RWPE2 (cell line): ENCODE measurements around the gene SCAMP2.

Experiments used
- ATAC-seq: fragments of 200-7000 bp; cut with Tn5 transposase; 3 replicates; pipeline ENCODE4 v1.9.1; 2021; ENCODE audit warnings: low read depth
- DNase-seq: peaks from one replicate; pipeline ENCODE4 v3.0.0-alpha.2; 2020; ENCODE audit warnings: low spot score
- H3K27ac ChIP-seq: fragments of 450-650 bp; 2 replicates; pipeline ENCODE4 v1.5.1; 2017; ENCODE audit warnings: mild to moderate bottlenecking; ENCODE audit not compliant: poor library complexity, severe bottlenecking
- H3K27me3 ChIP-seq: fragments of 250-450 bp; sonication (Bioruptor Pico); 2 replicates; pipeline ENCODE4 v1.5.1; 2021; ENCODE audit warnings: mild to moderate bottlenecking, moderate library complexity; ENCODE audit not compliant: insufficient read depth, poor library complexity, severe bottlenecking
- H3K36me3 ChIP-seq: fragments of 250-450 bp; sonication (Bioruptor Pico); 2 replicates; pipeline ENCODE4 v1.5.1; 2020; ENCODE audit warnings: low read depth, mild to moderate bottlenecking, moderate library complexity
- H3K4me1 ChIP-seq: fragments of 250-450 bp; sonication (Bioruptor Pico); 2 replicates; pipeline ENCODE4 v1.5.1; 2021; ENCODE audit warnings: mild to moderate bottlenecking, moderate library complexity; ENCODE audit not compliant: insufficient read depth, poor library complexity, severe bottlenecking
- H3K4me3 ChIP-seq: fragments of 250-450 bp; sonication (Bioruptor Pico); 2 replicates; pipeline ENCODE4 v1.5.1; 2021; ENCODE audit warnings: mild to moderate bottlenecking, moderate library complexity; ENCODE audit not compliant: severe bottlenecking
- H3K9me3 ChIP-seq: fragments of 250-450 bp; sonication (Bioruptor Pico); 2 replicates; pipeline ENCODE4 v1.5.1; 2021; ENCODE audit warnings: mild to moderate bottlenecking, moderate library complexity; ENCODE audit not compliant: severe bottlenecking
- CTCF ChIP-seq: fragments of 450-650 bp; IDR thresholded peaks from one replicate; pipeline ENCODE4 v1.5.1; 2017; ENCODE audit warnings: mild to moderate bottlenecking, moderate library complexity; ENCODE audit not compliant: poor library complexity, severe bottlenecking

Gene SCAMP2

GRCh38 chr15:74809956-74810355 is 63.2 kb downstream of the SCAMP2 start:
- Histone ChIP-seq H3K9me3 (no peaks in the 10 kb centered on the region), H3K4me3 (no peak overlapping the region), H3K36me3 (no peaks in the 10 kb centered on the region), H3K27ac (peak overlapping the region; percentile 27), H3K27me3 (no peaks in the 10 kb centered on the region), H3K4me1 (peaks cover 21% of the 10 kb centered on the region)
- peak; percentile 43 for ATAC-seq
- no peak for DNase-seq
- TF ChIP-seq CTCF = no peak

GRCh38 chr15:74809242-74809641 is 63.9 kb downstream of the SCAMP2 start:
- H3K9me3 ChIP-seq = no peaks in the 10 kb centered on the region
- H3K4me1 ChIP-seq = peaks cover 21% of the 10 kb centered on the region
- H3K36me3 ChIP-seq = no peaks in the 10 kb centered on the region; the same call in 1 of the 2 replicates
- no peak overlapping the region for H3K4me3 ChIP-seq
- ATAC-seq (no peak), DNase-seq (no peak)
- H3K27me3 ChIP-seq = no peaks in the 10 kb centered on the region
- no peak for TF ChIP-seq CTCF
- H3K27ac ChIP-seq = peak overlapping the region; percentile 31

DNA sequence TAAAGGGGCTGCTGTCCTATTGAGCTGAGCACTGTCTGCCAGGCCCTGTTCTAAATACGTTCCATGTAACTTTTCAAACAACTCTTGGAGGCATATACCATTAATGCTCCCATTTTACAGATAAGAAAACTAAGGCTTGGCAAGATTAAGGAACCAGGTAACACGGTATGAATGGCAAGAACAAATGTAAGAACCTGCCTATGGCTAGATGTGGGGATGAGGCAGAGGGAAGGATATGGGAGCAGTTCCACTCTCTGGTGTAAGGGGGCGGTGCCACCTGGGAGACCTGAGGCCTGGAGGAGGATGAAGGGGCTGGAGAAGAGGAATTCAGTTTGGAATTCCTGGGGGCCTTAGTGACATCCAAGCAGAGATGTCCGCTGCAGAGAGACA is 64.3 kb downstream of the SCAMP2 start:
- no peak for TF ChIP-seq CTCF
- no peak for DNase-seq
- H3K4me1 ChIP-seq = peaks cover 21% of the 10 kb centered on the region
- H3K4me3 ChIP-seq = no peak overlapping the region
- no peaks in the 10 kb centered on the region for H3K9me3 ChIP-seq
- H3K27ac ChIP-seq = peak overlapping the region; percentile 31
- ATAC-seq = no peak
- H3K36me3 ChIP-seq = peaks cover 4% of the 10 kb centered on the region; the same call in 1 of the 2 replicates
- H3K27me3 ChIP-seq = no peaks in the 10 kb centered on the region

DNA sequence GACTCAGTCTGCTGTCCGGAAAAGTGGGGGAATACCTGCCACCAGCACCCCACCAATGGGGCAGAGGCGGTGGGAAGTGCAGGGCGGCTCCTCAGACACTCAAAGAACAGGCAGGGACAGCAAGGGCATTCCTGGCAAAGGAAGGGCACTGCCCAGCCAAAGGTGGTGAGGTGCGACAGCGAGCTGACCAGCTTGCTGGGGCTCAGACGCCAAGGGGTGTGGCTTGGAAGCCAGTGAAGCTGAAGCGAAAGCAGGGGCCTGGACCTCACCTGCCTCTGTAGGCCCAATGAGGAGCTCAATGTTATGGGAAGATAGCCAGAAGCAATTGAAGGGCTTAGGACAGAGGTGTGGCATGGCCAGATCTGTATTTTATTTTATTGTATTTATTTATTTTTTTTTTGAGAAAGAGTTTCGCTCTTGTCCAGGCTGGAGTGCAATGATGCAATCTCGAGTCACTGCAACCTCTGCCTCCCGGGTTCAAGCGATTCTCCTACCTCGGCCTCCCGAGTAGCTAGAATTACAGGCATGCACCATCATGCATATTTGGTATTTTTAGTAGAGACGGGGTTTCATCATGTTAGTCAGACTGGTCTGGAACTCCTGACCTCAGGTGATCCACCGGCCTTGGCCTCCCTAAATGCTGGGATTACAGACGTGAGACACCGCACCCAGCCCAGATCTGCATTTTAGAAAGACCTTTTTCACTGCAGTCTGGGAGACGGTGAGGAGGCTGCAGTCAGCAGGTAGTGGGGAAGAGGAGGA is 64.9 kb downstream of the SCAMP2 start:
- H3K27me3 ChIP-seq = no peaks in the 10 kb centered on the region
- no peaks in the 10 kb centered on the region for H3K9me3 ChIP-seq
- DNase-seq = no peak
- peaks cover 21% of the 10 kb centered on the region for H3K4me1 ChIP-seq
- H3K4me3 ChIP-seq = no peak overlapping the region
- peaks cover 6% of the 10 kb centered on the region for H3K36me3 ChIP-seq
- peak; percentile 56 for ATAC-seq
- peak overlapping the region; percentile 31 for H3K27ac ChIP-seq
- TF ChIP-seq CTCF = no peak

GRCh38 chr15:74807282-74807681 is 65.9 kb downstream of the SCAMP2 start:
- no peak for ATAC-seq
- H3K4me1 ChIP-seq = peaks cover 21% of the 10 kb centered on the region
- no peaks in the 10 kb centered on the region for H3K9me3 ChIP-seq
- no peak for DNase-seq
- H3K4me3 ChIP-seq = no peak overlapping the region
- H3K27me3 ChIP-seq = no peaks in the 10 kb centered on the region
- TF ChIP-seq CTCF = no peak
- H3K27ac ChIP-seq = peak overlapping the region; percentile 31
- peaks cover 14% of the 10 kb centered on the region for H3K36me3 ChIP-seq
